22Rv1 (cell line): ENCODE results near the gene MEST.
"Not testable (repeated sequence)": the region's sequence is repeated elsewhere in the genome, so short reads cannot be mapped to it uniquely, and the experiment has no call there.

ENCODE experiments used
- H3K27ac ChIP-seq: fragments of 450-650 bp; 2 replicates; pipeline ENCODE4 v1.5.1; 2017
- CTCF ChIP-seq: fragments of 450-650 bp; IDR thresholded peaks from 2 replicates; pipeline ENCODE4 v1.5.1; 2017; ENCODE audit warnings: mild to moderate bottlenecking
- ZFX ChIP-seq: fragments of 450-650 bp; IDR thresholded peaks from 2 replicates; pipeline ENCODE4 v1.6.1; 2017; ENCODE audit warnings: antibody characterized with exemption, borderline replicate concordance

Gene MEST

GRCh38 chr7:130491841-130492522 is at the start of gene MEST:
TSS of gene MEST (plus strand) at chr7:130492085. CDS start at chr7:130492314, 229 bp downstream.
- no peak for TF ChIP-seq CTCF
- no peak within 1 kb of the TSS for H3K27ac ChIP-seq

GRCh38 chr7:130442601-130443000 is 49.3 kb upstream of the MEST start:
- TF ChIP-seq ZFX (no peak), CTCF (no peak)
- H3K27ac ChIP-seq, result no peak overlapping the region

GRCh38 chr7:130444234-130444633 is 47.7 kb upstream of the MEST start:
- no peak overlapping the region for H3K27ac ChIP-seq
- TF ChIP-seq ZFX (no peak), CTCF (no peak)

- TF ChIP-seq ZFX (no peak), CTCF (no peak)
These were observed 47.0 kb upstream of the MEST start for GRCh38 chr7:130444751-130445407.

GRCh38 chr7:130446259-130446658 is 45.6 kb upstream of the MEST start:
- TF ChIP-seq CTCF (no peak), ZFX (no peak)
- H3K27ac ChIP-seq, result no peak overlapping the region

More at GRCh38 chr7:130444751-130445407, 47.0 kb upstream of the MEST start:
- no peak overlapping the region for H3K27ac ChIP-seq

GRCh38 chr7:130451344-130451743 is 40.5 kb upstream of the MEST start:
- H3K27ac ChIP-seq, result not testable (repeated sequence)

- TF ChIP-seq ZFX, result no peak
- H3K27ac ChIP-seq, result no peak overlapping the region
These were observed 38.9 kb upstream of the MEST start for GRCh38 chr7:130452951-130453350.

- TF ChIP-seq ZFX (no peak), CTCF (no peak)
- H3K27ac ChIP-seq, result no peak overlapping the region
These were observed 36.9 kb upstream of the MEST start for GRCh38 chr7:130454959-130455358.
